ENCODE results near the gene EXOSC3. TPM values are rescaled to one million over a fixed set of nuclear protein-coding genes. Genes with fewer than 3 reads are reported as not detected.
"Not testable (repeated sequence)": the region's sequence is repeated elsewhere in the genome, so short reads cannot be mapped to it uniquely, and the experiment has no call there.

The EXOSC3 gene
- total RNA-seq, 1 donor, result 92.3 TPM

- no peak overlapping the region for H3K4me3 ChIP-seq (ENCODE audit: low read depth, low read length)
- TF ChIP-seq, protein P1, sequence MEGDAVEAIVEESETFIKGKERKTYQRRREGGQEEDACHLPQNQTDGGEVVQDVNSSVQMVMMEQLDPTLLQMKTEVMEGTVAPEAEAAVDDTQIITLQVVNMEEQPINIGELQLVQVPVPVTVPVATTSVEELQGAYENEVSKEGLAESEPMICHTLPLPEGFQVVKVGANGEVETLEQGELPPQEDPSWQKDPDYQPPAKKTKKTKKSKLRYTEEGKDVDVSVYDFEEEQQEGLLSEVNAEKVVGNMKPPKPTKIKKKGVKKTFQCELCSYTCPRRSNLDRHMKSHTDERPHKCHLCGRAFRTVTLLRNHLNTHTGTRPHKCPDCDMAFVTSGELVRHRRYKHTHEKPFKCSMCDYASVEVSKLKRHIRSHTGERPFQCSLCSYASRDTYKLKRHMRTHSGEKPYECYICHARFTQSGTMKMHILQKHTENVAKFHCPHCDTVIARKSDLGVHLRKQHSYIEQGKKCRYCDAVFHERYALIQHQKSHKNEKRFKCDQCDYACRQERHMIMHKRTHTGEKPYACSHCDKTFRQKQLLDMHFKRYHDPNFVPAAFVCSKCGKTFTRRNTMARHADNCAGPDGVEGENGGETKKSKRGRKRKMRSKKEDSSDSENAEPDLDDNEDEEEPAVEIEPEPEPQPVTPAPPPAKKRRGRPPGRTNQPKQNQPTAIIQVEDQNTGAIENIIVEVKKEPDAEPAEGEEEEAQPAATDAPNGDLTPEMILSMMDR (IDR thresholded peaks at IDR 0.05; ENCODE audit: insufficient read depth, low read length), result no peak
- DNase-seq (ENCODE audit: low read depth), result no peak
Observed at GRCh38 chr9:37776328-37776727, 8.5 kb downstream of the EXOSC3 start.

DNA sequence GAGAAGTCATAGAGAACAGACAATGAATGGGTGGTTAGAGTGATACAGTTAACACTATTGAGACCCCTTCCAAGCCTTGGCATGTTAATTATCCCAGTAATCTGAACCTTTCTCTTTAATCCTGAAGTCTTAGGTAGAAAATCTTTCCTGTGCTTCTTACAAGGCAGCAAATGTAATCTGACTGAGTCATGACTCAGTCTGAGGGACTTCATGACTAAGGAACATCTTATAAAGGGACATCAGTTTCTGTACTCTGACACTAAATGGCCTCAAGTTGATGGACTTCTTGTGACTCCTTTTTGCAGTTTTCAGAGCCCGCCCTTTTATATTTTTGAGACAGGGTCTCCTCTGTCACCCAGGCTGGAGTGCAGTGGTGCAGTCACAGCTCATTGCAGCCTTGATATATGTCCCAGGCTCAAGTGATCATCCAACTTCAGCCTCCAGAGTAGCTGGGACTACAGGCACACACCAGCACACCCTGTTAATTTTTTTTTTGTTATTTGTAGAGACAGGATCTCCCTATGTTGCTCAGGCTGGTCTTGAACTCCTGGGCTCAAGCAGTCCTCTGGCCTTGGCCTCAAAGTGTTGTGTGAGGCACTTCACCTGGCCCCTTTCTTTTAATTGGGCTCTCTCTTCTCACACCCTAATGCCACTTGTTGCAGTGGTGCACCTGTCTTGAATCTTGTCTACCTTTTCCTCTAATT lies 9.5 kb downstream of the EXOSC3 start:
- H3K4me3 ChIP-seq (ENCODE audit: low read depth, low read length), result no peak overlapping the region
- TF ChIP-seq, protein P1 (IDR thresholded peaks at IDR 0.05; ENCODE audit: insufficient read depth, low read length), result no peak
- DNase-seq (ENCODE audit: low read depth), result no peak

- no peak for DNase-seq (ENCODE audit: low read depth)
- H3K4me3 ChIP-seq (ENCODE audit: low read depth, low read length), result no peak overlapping the region
- TF ChIP-seq, protein P1 (IDR thresholded peaks at IDR 0.05; ENCODE audit: insufficient read depth, low read length), result no peak
Observed at GRCh38 chr9:37769995-37770394, 14.9 kb downstream of the EXOSC3 start.

DNA sequence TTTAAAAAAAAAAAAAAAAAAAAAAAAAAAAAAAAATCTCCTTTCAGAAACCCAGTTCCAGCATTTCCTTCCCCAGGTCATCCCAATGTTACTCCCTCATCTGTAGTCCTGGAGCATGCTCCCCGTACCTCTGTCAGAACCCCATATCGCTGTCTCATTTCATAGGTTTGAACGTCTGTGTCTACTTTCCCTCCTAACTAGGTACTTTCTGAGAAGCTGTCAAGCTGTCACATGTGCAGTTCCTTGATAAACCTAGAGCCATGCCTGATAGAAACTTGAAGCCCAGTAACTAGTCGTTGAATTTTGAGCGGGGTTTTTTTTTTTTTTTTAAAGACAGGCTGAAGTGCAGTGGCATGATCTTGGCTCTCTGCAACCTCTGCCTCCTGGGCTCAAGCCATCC lies 15.6 kb downstream of the EXOSC3 start:
- DNase-seq (ENCODE audit: low read depth), result no peak
- no peak overlapping the region for H3K4me3 ChIP-seq (ENCODE audit: low read depth, low read length)
- TF ChIP-seq, protein P1 (IDR thresholded peaks at IDR 0.05; ENCODE audit: insufficient read depth, low read length), result no peak

GRCh38 chr9:37765263-37765662 lies 19.6 kb downstream of the EXOSC3 start:
- DNase-seq (ENCODE audit: low read depth); H3K4me3 ChIP-seq (ENCODE audit: low read depth, low read length): not testable (repeated sequence)

DNA sequence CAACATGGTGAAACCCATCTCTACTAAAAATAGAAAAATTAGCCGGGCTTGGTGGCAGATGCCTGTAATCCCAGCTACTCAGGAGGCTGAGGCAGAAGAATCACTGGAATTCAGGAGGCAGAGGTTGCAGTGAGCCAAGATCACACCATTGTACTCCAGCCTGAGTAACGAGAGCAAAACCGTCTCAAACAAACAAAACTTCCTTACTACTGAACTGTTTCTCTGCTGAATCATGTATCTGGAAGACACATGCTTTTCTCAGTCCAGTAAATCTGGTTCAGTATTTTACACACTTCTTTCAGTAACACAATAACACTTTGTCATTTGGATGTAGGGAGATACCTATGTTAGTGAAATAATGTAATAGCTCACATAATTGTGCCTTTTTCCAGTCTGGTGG lies 23.4 kb downstream of the EXOSC3 start:
- H3K4me3 ChIP-seq (ENCODE audit: low read depth, low read length), result no peak overlapping the region
- TF ChIP-seq, protein P1 (IDR thresholded peaks at IDR 0.05; ENCODE audit: insufficient read depth, low read length), result no peak
- peak; percentile 66 for DNase-seq (ENCODE audit: low read depth)

DNA sequence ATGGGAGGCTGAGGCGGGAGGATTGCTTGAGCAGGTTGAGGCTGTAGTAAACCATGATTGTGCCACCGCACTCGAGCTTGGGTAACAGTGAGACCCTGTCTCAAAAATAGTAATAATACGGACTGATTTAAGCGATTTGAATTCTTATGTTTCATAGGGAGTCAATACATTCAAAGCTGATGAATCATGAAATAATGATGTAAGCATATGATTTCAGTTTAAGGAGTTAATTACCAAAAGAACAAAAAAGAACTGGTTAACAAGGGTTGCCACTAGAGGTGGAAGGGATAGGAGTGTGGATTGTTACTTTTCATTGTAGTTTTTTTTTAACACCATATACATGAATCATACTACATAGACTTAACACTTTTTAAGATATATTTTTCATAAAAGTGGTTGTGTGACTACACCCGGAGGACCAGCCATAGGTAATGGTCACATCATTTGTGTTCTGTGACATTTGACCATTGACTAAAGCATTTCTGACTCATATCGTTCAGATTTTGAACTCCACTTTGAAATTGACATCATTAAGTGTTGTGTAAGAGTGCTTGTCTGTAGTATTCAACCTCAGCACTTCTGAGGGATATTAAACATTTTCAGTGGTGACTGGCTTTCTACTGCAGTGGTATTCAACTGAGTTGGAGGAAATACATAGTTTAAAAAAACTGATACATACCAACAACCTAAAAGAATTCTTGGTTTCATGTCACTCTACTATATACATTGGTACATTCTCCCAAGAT lies 24.3 kb downstream of the EXOSC3 start:
- DNase-seq (ENCODE audit: low read depth), result peak; percentile 40
- TF ChIP-seq, protein P1 (IDR thresholded peaks at IDR 0.05; ENCODE audit: insufficient read depth, low read length), result no peak

More for the DNA sequence above, 24.3 kb downstream of the EXOSC3 start:
- H3K4me3 ChIP-seq (ENCODE audit: low read depth, low read length), result no peak overlapping the region
